ENCODE data around the gene WDR46.
"Not testable (repeated sequence)": the region's sequence is repeated elsewhere in the genome, so short reads cannot be mapped to it uniquely, and the experiment has no call there.

The WDR46 gene

GRCh38 chr6:33277663-33278391 lies 11.2 kb downstream of the WDR46 start:
- peaks cover 37% of the 10 kb centered on the region for H3K36me3 ChIP-seq
- H3K27me3 ChIP-seq = no peaks in the 10 kb centered on the region
- H3K9me3 ChIP-seq = no peaks in the 10 kb centered on the region
- H3K4me3 ChIP-seq (ENCODE audit: low read depth in 1 of 2, low read length in 1 of 2) = peak overlapping the region; percentile 77 to 84
- peak overlapping the region; percentile 90 for H3K27ac ChIP-seq
- H3K4me1 ChIP-seq (ENCODE audit: control insufficient read depth in 1 of 2, insufficient read depth in 1 of 2, low read depth in 1 of 2, low read length in 1 of 2) = peaks cover 46 to 52% of the 10 kb centered on the region in 2 experiments
- TF ChIP-seq CTCF (IDR thresholded peaks at IDR 0.05) = no peak

- H3K27ac ChIP-seq = peak within 1 kb of the TSS; percentile 90
- H3K36me3 ChIP-seq = peaks cover 29% of the 10 kb centered on the region
- peaks cover 53 to 60% of the 10 kb centered on the region in 2 experiments for H3K4me1 ChIP-seq (ENCODE audit: control insufficient read depth in 1 of 2, insufficient read depth in 1 of 2, low read depth in 1 of 2, low read length in 1 of 2)
- TF ChIP-seq CTCF (IDR thresholded peaks at IDR 0.05) = peak; percentile 81
- no peaks in the 10 kb centered on the region for H3K27me3 ChIP-seq
- H3K4me3 ChIP-seq (ENCODE audit: low read depth in 1 of 2, low read length in 1 of 2) = peak within 1 kb of the TSS; percentile 77 to 84
- no peaks in the 10 kb centered on the region for H3K9me3 ChIP-seq
These were observed 12.0 kb downstream of the WDR46 start, which contains the start of gene B3GALT4 for GRCh38 chr6:33276864-33277662. Gene B3GALT4, plus strand, starts transcription at chr6:33277123. Its CDS starts 297 bp downstream, at chr6:33277420.

GRCh38 chr6:33276581-33276863 lies 12.5 kb downstream of the WDR46 start:
- peaks cover 54 to 62% of the 10 kb centered on the region in 2 experiments for H3K4me1 ChIP-seq (ENCODE audit: control insufficient read depth in 1 of 2, insufficient read depth in 1 of 2, low read depth in 1 of 2, low read length in 1 of 2)
- peak overlapping the region; percentile 77 to 84 for H3K4me3 ChIP-seq (ENCODE audit: low read depth in 1 of 2, low read length in 1 of 2)
- no peak for TF ChIP-seq CTCF (IDR thresholded peaks at IDR 0.05)
- no peaks in the 10 kb centered on the region for H3K9me3 ChIP-seq
- no peaks in the 10 kb centered on the region for H3K27me3 ChIP-seq
- H3K27ac ChIP-seq = peak overlapping the region; percentile 90
- H3K36me3 ChIP-seq = peaks cover 29% of the 10 kb centered on the region

GRCh38 chr6:33275795-33276580 lies 13.1 kb downstream of the WDR46 start:
- H3K4me3 ChIP-seq (ENCODE audit: low read depth in 1 of 2, low read length in 1 of 2) = peak overlapping the region; percentile 77 to 84
- H3K27ac ChIP-seq = peak overlapping the region; percentile 90
- H3K27me3 ChIP-seq, H3K9me3 ChIP-seq: not testable (repeated sequence)
- peaks cover 29% of the 10 kb centered on the region for H3K36me3 ChIP-seq
- peaks cover 56 to 66% of the 10 kb centered on the region in 2 experiments for H3K4me1 ChIP-seq (ENCODE audit: control insufficient read depth in 1 of 2, insufficient read depth in 1 of 2, low read depth in 1 of 2, low read length in 1 of 2)

GRCh38 chr6:33273924-33274902 lies 14.8 kb downstream of the WDR46 start:
- H3K27ac ChIP-seq = no peak overlapping the region
- TF ChIP-seq CTCF (IDR thresholded peaks at IDR 0.05) = no peak
- H3K36me3 ChIP-seq = peaks cover 12% of the 10 kb centered on the region
- H3K9me3 ChIP-seq = no peaks in the 10 kb centered on the region
- H3K4me3 ChIP-seq (ENCODE audit: low read depth in 1 of 2, low read length in 1 of 2) = no peak overlapping the region
- H3K27me3 ChIP-seq = no peaks in the 10 kb centered on the region
- peaks cover 48 to 52% of the 10 kb centered on the region in 2 experiments for H3K4me1 ChIP-seq (ENCODE audit: control insufficient read depth in 1 of 2, insufficient read depth in 1 of 2, low read depth in 1 of 2, low read length in 1 of 2)
